HG03135 (cell line): ENCODE results near the gene KAZN.

Source experiments
- ATAC-seq: cut with Tn5 transposase; IDR thresholded peaks from one replicate; pipeline ENCODE4 v1.9.1; 2021; ENCODE audit warnings: mild to moderate bottlenecking, moderate library complexity; ENCODE audit not compliant: unreplicated experiment

The KAZN gene

DNA sequence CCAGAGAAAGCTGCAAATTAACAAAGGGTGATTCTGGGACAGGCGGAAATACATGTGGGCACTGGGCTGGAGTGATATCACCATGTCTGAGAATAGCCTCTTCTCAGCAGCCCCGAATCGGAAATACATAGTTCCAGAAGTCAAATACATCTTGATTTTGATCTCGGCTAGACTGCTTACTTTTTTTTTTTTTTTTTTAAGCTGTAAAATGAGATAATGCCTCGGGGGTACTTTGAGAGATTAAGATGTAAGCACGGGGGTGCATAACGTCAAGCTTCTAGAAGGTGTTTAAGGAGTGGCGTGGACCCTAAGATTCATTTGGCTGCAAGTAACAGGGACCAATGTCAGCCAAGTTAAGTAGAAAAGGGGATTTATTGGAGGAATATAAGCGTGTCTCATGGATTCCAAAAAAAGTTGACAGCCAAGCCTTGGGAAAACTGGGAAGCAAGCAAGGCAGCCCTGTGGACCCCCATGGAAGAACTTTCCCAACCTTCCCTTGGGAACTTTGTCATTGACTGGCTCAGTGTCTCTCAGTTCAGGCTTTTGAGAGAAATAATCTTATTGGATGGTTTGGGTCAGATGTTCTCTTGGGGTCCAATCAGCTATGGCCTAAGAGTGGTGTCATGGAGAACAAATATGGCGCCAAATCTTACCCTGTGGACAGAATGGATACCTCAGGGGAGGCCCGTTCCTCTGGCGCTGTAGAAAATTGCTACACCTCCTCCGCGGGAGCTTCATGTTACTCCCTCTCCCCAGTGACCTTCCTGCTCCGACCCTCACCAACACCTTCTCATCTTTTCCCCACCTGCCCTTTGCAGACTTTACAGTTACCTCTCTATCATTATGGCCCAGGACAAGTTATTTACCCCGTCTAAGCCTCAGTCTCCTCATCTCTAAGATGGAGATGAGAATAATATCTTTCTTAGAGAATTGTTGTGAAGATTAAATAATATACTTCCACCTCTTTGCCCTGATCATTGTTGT lies 186.6 kb downstream of the KAZN start:
- ATAC-seq = no peak

DNA sequence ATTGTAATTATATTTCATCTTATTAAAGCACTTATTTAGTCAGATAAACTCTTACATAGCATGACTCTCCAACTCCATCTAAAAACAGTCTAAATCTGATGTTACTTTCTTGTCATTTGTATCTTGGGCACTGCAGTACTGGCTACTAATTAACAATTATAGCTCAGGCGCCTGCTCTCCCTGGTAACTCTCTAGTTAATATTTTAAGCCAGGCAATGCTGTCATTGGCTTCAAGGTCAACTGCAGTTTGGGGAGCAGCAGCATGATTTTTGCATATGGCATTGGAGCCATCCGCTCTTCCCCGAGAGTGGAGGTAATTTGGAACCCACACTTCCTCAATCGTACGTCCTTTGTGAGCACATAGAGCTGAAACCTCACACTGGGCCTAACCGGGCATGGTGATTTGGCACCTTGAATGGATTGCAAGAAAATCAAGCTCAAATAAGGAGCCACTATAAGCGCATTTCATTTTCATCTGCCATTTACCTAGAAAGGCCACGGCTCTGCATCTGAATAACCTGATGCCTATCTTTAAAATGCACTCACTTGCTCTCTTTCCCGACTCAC lies 187.7 kb downstream of the KAZN start:
- ATAC-seq = no peak

DNA sequence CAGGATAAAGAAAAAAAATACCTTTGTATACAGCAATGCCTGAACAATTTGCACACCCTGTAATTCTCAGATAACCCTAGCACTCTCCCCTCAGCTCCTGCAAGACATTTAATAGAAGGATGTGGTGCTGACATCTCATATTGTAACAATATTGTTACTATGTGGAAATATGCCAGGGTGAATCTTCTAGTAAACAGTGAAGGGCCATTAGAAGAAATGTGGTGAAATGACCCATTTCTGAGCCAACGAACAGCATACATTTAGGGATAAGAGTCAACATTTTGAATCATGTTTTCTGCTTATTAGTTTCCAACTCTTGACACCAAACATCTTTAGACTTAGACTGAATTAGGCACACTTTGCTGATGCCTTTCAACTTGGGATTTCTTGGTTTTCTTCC lies 188.2 kb downstream of the KAZN start:
- ATAC-seq = no peak

DNA sequence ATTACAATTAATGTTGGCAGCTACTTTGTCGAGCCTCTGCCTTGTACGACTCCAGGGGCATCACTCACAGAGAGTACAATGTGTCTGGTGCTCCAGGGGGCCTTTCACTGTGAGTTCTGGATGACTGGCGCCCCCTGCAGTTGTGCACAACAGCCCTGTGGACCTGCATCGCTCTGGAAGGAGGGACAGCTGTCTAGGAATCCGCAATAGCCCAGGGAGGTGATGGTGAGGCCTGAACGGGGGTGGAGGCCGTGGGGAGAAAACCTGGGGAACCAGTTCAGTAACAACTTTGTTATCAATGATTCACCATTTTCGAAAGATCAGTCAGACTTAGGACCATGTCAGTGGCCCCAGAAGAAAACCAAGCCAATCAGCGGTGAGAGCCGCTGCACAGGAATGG lies 189.1 kb downstream of the KAZN start:
- ATAC-seq = no peak

DNA sequence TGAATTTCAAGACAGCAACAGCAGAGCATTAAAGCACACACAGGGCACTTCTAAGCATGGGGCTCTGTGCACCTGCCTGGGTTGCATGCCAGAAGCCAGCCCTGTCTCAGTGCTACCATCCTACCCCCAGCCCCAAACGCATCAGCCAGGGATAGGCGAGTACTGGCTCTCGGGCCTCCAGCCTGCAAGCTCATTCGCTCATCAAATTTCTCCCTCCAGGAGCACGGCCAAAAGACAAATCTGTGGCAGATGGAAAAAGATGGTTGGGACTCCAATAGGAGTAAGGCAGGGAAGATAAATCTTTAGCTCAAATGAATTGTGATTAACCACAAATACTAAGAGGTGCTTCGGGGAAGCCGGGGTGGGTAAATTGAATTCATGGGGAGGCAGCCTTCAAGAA lies 189.6 kb downstream of the KAZN start:
- no peak for ATAC-seq

DNA sequence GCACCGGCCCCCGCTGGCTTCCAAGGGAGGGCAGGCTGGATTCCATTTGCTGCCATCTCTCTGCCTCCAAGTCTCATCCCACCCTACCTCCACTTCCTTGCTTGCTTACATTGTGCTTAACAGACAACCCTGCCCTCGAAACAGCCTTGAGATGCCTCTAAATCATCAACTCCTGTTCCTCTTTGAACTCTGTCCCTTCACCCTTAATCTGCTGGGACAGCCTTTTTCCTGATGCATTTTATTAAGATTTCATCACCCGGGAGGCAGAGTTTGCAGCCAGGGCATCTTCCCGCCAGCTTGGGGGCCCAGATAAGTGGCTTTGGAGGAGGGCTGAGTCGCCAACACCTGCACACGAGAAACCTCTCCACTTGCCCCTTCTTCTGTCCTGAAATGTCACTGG lies 192.5 kb downstream of the KAZN start:
- no peak for ATAC-seq

DNA sequence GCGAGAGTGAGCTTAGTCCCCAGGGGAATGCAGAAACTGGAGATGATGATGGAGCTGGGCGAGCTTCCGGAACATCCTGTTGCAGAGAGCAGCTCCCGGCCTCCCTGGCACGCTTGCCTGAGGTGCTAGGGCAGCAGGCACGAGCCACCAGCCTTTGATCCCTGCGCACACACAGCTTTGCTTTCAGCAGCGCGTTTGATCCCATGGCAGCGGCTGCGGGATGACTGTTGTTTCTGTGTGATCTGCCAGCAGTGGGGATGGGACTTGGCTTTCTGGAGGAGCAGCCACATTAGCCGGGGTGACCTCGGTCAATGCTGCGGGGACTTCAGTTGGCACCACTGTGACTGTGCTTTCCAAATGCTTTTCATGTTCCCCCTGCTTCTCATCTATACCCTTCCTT lies 193.2 kb downstream of the KAZN start:
- ATAC-seq = no peak

DNA sequence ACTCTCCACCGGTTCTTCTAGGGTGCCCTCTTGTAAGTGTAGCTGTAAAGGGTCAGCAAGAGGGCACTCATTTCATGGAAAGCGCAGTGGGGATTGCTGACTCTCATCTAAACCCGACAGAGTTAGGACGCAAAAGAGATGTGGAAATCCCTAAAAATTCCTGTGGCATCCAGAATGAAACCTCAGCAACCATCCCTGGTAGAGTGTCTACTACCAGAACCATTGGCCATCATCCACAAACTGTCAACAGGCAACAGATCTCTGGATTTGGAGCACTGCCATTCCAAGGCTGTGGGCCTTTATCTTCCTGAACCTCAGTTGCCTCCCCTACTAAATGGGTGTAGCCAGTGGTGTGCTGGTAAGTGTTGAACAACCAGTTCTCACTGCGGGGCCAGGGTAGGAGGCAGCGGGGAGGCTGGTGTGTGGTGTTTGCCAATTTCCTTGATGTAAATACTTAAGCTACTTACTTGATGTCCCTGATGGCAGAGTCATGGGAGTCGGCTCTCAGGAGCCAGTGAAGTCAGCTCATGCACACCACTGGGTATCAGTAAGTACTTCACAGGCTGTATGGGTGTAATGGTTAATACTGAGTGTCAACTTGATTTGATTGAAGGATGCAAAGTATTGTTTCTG lies 195.8 kb downstream of the KAZN start:
- no peak for ATAC-seq

DNA sequence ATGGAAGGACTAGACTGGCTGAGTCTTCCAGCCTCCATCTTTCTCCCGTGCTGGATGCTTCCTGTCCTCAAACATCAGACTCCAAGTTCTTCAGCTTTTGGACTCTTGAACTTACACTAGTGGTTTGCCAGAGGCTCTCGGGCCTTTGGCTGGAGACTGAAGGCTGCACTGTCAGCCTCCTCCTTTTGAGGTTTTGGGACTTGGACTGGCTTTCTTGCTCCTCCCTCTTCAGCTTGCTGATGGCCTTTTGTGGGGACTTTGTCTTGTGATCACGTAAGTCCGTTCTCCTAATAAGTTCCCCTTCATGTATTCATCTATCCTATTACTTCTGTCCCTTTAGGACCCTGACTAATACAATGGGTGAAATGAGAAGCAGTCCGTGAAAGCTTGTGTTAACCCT lies 196.4 kb downstream of the KAZN start:
- no peak for ATAC-seq

DNA sequence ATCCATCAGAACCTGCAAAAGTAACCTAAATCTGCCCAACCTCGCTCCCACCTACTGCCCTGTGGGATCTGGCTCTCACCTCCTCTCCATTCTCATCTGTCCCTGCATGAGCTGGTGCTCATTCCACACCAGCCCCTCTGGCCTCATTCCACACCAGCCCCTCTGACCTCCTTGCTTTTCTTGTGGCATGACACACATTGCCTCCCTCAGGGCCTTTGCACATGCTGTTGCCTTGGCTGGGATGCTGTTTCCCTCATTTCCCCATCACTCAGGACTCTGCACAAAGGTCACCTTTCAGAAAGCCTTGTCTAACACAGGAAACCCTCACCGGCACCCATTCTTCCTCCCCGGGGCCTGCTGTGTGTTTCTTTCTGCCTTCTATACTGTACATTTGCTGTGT lies 197.1 kb downstream of the KAZN start:
- no peak for ATAC-seq

DNA sequence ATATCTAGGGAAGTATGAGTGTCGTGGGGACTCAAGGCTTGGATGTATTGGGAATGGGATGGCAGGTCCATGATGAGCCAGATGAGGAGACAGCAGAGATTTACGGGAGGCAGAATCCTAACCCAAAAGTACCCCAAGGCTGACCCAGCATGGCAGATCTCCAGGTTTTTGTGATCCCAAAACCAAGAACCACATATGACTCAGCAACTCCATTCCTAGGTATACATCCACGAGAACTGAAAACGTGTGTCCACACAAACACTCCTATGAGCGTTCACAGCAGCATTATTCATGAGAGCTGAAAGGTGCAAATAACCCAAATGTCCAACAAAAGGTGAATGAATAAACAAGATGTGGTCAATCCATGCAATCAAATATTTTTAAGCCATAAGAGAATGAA lies 201.5 kb downstream of the KAZN start:
- ATAC-seq = no peak

DNA sequence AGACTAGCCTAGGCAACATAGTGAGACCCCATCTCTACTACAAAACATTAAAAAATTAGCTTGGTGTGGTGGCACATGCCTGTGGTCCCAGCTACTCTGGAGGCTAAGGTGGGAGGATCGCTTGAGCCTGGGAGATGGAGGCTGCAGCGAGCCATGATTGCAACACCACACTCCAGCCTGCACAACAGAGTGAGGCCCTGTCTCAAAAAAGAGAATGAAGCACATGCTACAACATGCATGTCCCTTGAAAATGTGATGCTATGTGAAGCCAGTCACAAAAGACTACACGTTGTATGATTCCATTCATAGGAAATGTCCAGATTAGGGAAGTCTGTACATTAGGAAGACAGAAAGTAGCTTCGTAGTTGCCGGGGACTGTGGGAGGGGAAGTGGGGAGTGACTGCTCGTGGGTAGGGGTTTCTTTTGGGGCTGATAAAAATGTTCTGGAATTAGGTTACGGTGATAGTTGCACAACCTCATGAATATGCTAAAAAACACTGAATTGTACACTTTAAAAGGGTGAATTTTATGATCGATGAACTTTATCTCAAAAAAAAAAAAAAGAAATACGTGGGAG lies 202.1 kb downstream of the KAZN start:
- no peak for ATAC-seq

DNA sequence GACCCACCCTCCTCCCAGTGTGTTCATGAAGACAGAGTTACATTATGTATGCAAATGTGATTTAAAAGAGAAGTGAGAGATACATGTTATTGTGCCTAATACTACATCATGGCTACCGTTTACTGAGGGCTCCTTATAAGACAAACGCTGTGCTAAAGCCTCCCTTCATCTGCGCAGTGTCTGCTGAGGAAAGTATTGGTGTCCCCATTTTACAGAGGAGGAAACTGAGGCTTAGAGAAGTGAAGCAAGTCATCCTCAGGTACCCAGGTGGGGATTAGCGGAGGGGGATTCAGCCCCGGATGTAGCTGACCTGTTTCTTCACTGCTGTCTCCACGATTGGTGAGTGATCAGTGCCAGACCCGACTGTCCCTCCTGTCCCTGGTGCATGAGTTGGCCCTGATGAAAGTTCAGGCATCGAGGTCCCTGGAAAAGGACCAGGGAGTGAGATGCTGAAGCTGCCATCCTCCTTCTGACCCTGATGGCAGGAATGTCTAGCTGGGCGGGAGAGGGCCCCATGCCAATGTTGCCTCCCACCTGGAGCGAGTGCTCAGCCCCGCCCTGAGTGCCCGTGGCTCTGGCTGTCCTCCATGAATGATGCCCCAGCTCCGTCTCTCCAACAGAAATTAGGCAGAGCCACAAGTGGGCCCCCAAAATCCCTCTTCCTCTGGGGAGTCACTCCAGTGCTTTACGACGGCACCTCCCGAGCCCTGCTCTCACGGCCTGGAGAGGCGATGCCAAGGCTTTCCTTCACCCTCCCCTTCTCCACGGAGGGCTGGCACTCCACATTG lies 204.7 kb downstream of the KAZN start:
- ATAC-seq = no peak

DNA sequence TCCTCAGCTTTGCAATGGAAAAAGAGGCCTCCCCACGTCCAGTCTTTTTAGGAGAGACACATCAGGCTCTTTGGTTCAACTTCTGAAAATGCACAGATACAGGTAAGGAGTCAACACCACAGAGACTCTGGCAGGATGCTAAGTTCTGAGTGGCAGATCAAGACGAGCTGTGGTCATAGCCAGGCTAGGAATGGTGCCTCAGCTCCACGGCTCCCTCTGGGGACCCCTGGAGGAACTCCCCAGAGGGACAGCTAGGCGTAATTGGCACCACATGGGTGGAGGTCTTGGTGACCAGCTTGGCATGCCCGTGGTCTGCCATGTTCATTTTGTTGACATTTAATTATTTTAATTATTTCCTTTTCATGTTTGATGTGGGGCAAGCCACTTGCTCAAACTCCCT lies 206.1 kb downstream of the KAZN start:
- ATAC-seq = no peak

DNA sequence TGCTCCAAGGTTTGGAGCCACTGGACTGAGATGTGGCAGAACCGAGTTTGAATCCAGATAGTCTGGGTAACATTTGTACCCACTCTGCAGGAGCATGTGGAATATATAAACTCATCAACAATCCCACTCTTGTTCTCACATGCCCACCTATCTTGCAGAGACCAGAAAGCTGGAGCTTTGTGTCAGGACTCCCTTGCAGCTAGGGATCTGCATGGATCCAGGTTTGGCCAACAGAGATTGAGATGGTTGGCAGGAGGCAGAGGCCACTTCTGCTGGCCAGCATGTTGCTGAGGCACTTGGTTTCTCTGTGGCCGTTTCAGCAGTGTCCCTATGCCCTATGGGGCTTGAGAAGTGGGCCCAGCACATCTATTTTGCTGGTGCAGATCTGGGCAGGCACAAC lies 208.3 kb downstream of the KAZN start:
- no peak for ATAC-seq

DNA sequence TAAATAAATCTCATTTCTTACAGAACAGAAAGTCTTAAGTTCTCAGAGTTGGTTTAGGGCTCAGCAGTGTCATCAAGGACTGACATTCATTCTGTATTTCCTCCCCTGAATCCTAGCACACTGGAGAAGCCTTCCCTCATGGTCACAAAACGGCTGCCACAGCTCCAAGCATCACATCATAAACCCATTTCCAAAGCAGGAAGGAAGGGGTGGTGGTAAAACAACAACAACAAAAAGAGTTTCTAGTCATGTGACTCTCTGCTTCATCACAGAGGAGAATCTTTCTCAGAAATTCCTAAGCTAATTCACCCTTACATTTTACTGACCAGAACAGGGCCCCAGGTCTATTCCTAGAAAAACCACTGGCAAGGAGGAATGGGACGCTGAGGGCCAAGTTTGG lies 210.3 kb downstream of the KAZN start:
- ATAC-seq = no peak

DNA sequence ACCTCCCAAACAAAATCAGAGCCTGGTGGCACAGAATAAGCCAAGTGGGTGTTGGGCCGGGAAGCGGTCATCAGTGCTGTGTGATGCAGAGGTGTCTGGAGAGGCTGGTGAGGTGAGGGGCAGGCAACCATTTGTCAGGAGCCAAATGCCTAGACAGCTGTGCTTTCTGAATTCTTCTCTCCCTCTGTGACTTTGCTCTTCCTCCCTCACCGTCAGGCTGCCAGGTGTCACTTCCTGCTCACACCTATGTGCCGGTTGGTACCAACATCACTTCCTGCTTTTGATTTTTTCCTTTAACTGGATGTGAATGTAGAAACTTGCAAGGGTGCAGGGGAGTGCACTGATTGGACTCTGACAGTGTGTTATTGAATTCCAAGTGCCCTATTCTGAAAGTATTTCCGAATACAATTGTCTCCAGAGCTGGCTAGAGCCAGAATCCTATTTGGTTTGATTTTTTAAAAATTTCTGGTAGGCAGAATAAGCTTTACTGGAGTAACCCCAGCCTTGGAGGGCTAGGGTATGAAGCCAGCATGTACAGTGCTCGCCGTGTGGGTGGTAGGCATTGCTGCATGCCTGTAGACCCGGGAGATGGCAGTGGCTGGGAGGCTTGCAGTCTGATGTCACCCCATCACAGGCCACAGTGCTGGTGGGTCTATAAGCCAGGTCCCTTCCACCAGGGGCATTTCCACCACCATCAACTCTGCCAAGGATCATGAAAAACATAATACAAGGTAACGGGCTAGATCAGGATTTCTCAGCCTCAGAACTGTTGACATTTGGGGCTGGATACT lies 210.9 kb downstream of the KAZN start:
- ATAC-seq = no peak

DNA sequence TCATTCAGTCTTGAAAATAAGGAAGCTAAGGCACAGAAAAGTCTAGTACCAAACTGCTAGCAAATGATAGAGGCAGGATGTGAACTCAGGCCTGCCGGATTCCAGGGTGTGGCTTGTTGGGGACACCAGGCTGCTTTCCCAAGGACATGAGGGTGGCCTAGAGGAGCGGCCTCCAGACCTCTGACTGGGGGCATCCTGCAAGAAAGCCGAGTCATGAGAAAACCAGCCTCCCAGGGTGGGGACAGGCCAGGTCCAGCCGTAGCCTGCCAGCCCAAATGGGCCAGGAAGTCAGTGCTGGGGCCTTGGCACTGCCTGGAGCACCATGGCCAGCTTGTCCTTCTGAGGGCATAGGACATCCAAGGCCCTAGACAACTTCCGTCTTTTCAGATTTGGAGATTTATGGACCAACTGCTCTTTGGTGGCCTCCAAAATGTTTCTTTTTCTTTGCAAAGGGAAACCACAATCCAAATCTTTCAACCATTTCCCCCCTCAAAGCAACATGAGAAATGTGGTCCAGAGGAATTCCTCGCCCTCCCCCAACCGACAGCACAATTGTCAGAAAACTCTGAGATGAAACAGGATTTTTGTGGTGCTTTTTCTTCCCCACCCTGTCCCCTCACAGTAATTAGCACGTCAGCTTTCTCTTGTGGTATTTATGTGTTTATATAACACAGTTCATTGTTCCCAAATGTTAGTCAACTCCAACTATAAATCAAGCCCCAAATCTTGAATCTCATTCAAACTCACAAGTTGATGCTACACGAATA lies 212.3 kb downstream of the KAZN start:
- ATAC-seq = no peak

DNA sequence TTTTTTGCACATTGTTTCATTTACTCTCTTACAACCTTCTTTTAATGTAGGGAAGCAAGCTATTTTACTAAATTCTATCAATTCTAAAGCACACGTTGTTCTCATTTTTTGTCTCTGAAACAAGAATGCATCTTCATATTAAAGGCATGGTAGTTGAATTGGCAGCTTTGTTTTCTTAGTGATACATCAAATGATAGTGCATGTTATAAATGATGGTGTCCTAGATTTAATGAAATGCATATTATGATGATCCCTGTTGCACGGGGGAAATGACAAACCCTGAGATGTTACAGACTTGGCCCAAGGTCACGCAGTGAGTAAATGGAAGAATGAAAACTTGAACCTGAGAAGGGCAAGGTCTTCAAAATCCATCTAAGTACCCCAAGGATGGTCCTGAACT lies 213.1 kb downstream of the KAZN start:
- ATAC-seq = no peak
